Left cardiac atrium (tissue), 4 donors: ENCODE results near the gene SBK2. TPM values are rescaled to one million over a fixed set of nuclear protein-coding genes. Genes with fewer than 3 reads are reported as not detected.
"Not testable (repeated sequence)": the region's sequence is repeated elsewhere in the genome, so short reads cannot be mapped to it uniquely, and the experiment has no call there.

Experiments
- ATAC-seq, 2 donors: fragments of 200-7000 bp; cut with Tn5 transposase; one replicate each; pipeline ENCODE4 v1.9.1; 2020; ENCODE audit warnings: mild to moderate bottlenecking in 2 of 2, moderate library complexity in 2 of 2
- DNase-seq: peaks from one replicate; pipeline ENCODE4 v3.0.0-alpha.2; 2020
- intact Hi-C, 2 donors: fragments of 100-400 bp; cut with DNase I; formaldehyde crosslinking; loops; one replicate each; pipeline versions ENCODE4 v1.14.1 to v1.15.1; 2022 to 2023
- total RNA-seq, 2 donors: library from RNA; stranded (reverse); fragmentation: NEBNext Ultra II Directional; extraction: Animal tissue kit (Norgen Biotek cat#: 25700); gene quantifications; one replicate each; pipeline ENCODE4 v1.2.1, GENCODE V29; 2021
- donor health status: DM: no; HTN: yes; CAD: no.
- donor health status: DM: no; HTN: yes; CAD: no; lungs with severe emphysema.
- donor health status: DM: yes; HTN: yes; CAD: no.
- donor health status: Dilated cardiomyopathy.

The SBK2 gene
- total RNA-seq, 2 donors from 2014 or later: 151 to 181 TPM

- ATAC-seq (no peak), DNase-seq (no peak)
- intact Hi-C loops: loop anchor here (5.0 to 10.0 kb wide), 3 partner anchors 85 to 115 kb away; partner anchors contain the start of genes ZNF865 (in 2 of the 2) and ZNF524 (in 1 of the 2)
These were observed 17.3 kb downstream of the SBK2 start for GRCh38 chr19:55519451-55520311.

- ATAC-seq: peak; percentile 98
- intact Hi-C loops: loop anchor here (2.0 to 10.0 kb wide), 4 partner anchors 88 to 118 kb away; partner anchors contain the start of genes ZNF865 (in 2 of the 2) and ZNF524 (in 1 of the 2)
- peak; percentile 94 for DNase-seq
These were observed 19.9 kb downstream of the SBK2 start for GRCh38 chr19:55516878-55517620.

GRCh38 chr19:55508120-55508519, 28.8 kb downstream of the SBK2 start:
- intact Hi-C loops: no loop called here
- DNase-seq (no peak), ATAC-seq (no peak)

- DNase-seq (no peak), ATAC-seq (no peak)
- intact Hi-C loops: loop anchor here (2.0 to 5.0 kb wide), 2 partner anchors 38 kb away; no protein-coding TSS in a partner anchor
These were observed 32.0 kb downstream of the SBK2 start for GRCh38 chr19:55504981-55505380.

- intact Hi-C loops: loop anchor here (2.0 to 5.0 kb wide), 2 partner anchors 37 kb away; no protein-coding TSS in a partner anchor
- no peak for DNase-seq
- ATAC-seq: no peak
These were observed 32.7 kb downstream of the SBK2 start for GRCh38 chr19:55504252-55504603.

- intact Hi-C loops: loop anchor here (2.0 to 5.0 kb wide), 2 partner anchors 36 to 37 kb away; no protein-coding TSS in a partner anchor
- ATAC-seq (peak; percentile 97 to 99), DNase-seq (peak; percentile 96)
These were observed 33.3 kb downstream of the SBK2 start for GRCh38 chr19:55503502-55504251.

- DNase-seq (no peak), ATAC-seq (no peak)
- intact Hi-C loops: loop anchor here in 1 of 2 donors (5.0 kb wide), 1 partner anchor 36 kb away; no protein-coding TSS in a partner anchor
These were observed 33.8 kb downstream of the SBK2 start for GRCh38 chr19:55503157-55503501.

- no peak for ATAC-seq
- intact Hi-C loops: loop anchor here in 1 of 2 donors (5.0 kb wide), 1 partner anchor 35 kb away; no protein-coding TSS in a partner anchor
- no peak for DNase-seq
These were observed 34.6 kb downstream of the SBK2 start for GRCh38 chr19:55502197-55502952.

GRCh38 chr19:55500368-55500952, 36.5 kb downstream of the SBK2 start:
- DNase-seq (no peak), ATAC-seq (no peak)
- intact Hi-C loops: loop anchor here in 1 of 2 donors (5.0 kb wide), 1 partner anchor 33 kb away; no protein-coding TSS in a partner anchor

GRCh38 chr19:55498246-55498840, 38.6 kb downstream of the SBK2 start:
- ATAC-seq: no peak

GRCh38 chr19:55497763-55498162, 39.2 kb downstream of the SBK2 start:
- intact Hi-C loops: no loop called here
- DNase-seq (no peak), ATAC-seq (no peak)

More at GRCh38 chr19:55498246-55498840, 38.6 kb downstream of the SBK2 start:
- intact Hi-C loops: no loop called here
- no peak for DNase-seq

GRCh38 chr19:55496820-55497219, 40.1 kb downstream of the SBK2 start:
- intact Hi-C loops, DNase-seq, ATAC-seq: not testable (repeated sequence)

- intact Hi-C loops: no loop called here
- no peak for DNase-seq
These were observed 41.1 kb downstream of the SBK2 start for GRCh38 chr19:55495646-55496349.

GRCh38 chr19:55494172-55494761, 42.7 kb downstream of the SBK2 start:
- DNase-seq: peak; percentile 84
- intact Hi-C loops: no loop called here
- ATAC-seq: peak; percentile 73 to 77

More at GRCh38 chr19:55495646-55496349, 41.1 kb downstream of the SBK2 start:
- no peak for ATAC-seq

GRCh38 chr19:55493645-55494171, 43.2 kb downstream of the SBK2 start:
- peak; percentile 1 to 28 for ATAC-seq
- intact Hi-C loops: no loop called here
- peak; percentile 43 for DNase-seq

- peak; percentile 51 for DNase-seq
- intact Hi-C loops: no loop called here
- ATAC-seq: peak; percentile 3 to 34
These were observed 43.8 kb downstream of the SBK2 start for GRCh38 chr19:55493052-55493644.
